HG03521 (cell line): Measurements from ENCODE around the gene ACHE.

Source experiments
- ATAC-seq: cut with Tn5 transposase; IDR thresholded peaks from one replicate; pipeline ENCODE4 v1.9.1; 2021; ENCODE audit warnings: mild to moderate bottlenecking, moderate library complexity; ENCODE audit not compliant: unreplicated experiment

ACHE gene

DNA sequence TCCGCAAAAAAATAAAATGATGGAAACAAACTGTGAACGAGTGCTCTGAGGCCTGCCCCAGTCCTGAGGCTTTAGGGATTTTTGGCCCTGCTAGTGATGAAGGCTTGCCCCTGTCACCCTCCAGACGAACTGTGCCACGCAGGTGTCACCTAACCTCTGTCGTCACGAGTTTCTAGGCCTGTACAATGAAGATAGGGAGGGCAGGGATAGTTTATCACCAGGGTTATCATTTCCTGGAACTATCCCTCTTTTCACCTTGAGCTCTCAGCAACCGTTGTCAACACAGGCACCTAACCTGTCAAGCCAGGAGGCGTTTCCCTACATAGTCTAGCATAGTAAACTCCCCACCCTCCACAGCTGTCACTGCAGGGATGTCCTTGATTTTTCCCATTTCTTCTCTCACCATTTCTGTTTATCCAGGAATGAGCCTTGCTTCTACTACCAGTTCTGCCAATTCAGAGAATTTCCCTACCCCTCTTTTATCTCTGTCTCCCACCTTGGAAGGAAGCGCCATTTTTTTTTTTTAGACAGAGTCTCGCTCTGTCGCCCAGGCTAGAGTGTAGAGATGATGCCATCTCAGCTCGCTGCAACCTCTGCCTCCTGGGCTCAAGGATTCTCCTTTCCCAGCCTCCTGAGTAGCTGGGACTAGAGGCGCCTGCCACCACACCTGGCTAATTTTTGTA is 2.2 kb upstream of the ACHE start:
- ATAC-seq, result no peak

DNA sequence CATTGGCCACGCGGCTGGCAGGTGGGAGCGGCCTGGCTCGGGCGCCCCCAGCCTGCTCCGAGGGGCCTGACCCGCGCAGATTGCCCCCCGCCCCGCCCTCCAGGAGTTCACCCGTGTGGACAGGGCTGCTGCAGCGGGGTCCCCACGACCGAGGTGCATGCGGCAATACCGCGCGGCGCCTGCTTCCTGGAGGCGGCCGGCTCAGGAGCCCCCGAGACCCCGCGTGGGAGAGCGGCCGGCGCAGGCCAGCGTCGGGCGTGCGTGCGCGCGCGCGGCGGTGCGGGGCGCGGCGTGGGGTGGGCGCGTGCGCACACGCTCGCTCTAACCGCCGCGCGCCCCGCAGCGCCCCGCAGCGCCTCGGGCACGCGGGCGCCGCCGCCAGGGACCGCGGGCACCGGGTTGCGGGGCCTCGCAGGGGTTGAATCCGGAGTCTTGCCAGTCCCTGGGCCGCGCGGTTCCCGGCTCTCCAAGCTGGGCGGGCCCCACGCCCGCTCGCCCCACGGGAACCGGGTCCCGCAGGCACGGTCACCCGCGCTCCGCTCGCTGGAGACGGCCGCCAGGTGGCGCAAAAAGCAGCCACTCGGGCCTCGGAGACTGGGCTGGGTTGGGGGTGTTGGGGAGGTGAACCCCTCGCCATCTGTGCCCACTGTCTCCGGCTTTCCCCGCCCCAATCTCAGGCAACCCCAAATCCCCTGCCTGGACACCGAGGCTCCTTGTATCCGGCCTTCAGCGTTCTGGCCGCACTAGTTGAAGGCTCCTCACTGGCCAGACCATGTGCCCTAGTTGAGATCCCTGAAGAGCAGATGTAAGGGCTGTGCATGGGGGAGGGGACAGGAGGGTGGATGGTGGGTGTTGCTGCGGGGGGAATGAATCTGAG is 1.3 kb upstream of the ACHE start:
- no peak for ATAC-seq

- ATAC-seq, result no peak
These were observed 456 bp upstream of the ACHE start for GRCh38 chr7:100895956-100896731.

- ATAC-seq, result no peak
These were observed 608 bp downstream of the ACHE start for GRCh38 chr7:100894860-100895700.

DNA sequence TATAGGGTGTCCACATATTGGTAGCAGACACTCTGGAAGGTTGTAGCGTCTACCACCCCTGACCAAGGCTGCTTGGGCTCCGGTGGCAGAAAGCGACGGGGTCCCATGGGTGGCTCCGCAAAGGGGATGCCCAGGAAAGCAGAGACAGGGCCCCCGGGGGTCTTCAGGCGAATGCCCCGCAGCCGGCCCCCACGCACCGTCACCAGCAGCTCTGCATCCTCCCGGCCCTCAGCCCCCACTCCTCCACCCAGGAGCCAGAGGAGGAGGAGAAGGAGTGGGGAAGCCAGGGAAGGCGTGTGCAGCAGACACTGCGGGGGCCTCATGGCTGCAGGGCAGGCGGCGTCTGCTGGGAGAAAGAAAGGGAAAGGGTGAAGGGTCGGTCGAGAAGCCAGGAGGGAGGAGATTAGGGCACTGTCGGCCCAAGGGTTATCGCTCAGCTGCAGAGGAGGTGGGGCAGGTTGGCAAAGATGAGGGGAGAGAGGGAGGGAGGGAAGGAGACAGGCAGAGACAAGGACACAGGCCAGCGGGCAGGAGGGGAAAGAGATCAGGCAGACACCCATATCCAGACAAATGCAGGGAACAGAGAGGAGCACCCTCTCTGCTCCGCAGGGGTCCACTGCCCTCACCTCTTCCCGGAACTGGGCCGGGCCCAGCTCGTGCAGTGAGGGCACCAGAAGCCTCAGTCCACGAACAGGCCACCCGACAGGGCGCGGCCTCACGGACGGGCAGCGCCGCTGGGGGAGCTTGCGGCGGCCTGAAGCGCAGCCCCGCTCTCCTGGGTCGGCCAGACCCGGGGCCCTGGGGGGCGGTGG is 1.6 kb downstream of the ACHE start:
- ATAC-seq, result no peak

GRCh38 chr7:100893318-100893895 is 2.3 kb downstream of the ACHE start:
- ATAC-seq, result no peak

GRCh38 chr7:100892364-100893317 is 3.0 kb downstream of the ACHE start:
- ATAC-seq, result no peak

DNA sequence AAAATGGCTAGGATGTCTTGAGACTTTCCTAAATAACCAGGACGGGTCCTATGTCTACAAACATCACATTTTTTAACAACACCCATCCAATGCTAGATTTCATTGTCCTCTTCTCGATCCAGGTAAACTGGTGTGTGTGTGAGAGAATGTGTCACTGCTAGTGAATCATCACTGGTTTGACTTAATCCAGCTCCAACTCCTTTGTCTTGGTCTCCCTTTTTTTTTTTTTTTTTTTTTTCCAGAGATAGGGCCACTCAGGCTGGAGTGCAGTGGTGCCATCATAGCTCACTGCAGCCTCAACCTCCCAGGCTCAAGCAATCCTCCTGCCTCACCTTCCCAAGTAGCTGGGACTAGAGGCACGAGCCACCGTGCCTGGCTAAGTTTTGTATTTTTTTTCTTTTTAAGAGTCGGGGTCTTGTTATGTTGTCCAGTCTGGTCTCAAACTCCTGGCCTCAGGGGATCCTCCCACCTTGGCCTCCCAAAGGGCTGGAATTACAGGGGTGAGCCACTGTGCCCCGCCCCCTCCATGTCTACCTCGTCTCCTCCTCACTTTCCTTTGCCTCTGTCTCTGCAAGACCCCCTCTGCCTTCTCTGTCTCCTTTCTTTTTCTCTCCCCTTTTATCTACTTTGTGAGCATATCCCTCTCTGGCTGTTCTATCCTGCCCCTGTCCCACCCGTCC is 4.0 kb downstream of the ACHE start:
- ATAC-seq, result no peak

- no peak for ATAC-seq
These were observed 4.8 kb downstream of the ACHE start for GRCh38 chr7:100890653-100891567.

GRCh38 chr7:100888988-100889750 is 6.5 kb downstream of the ACHE start, which contains the start of gene UFSP1:
Gene UFSP1, minus strand, starts transcription at chr7:100889715. Its CDS starts 444 bp downstream, at chr7:100889271.
- no peak for ATAC-seq

DNA sequence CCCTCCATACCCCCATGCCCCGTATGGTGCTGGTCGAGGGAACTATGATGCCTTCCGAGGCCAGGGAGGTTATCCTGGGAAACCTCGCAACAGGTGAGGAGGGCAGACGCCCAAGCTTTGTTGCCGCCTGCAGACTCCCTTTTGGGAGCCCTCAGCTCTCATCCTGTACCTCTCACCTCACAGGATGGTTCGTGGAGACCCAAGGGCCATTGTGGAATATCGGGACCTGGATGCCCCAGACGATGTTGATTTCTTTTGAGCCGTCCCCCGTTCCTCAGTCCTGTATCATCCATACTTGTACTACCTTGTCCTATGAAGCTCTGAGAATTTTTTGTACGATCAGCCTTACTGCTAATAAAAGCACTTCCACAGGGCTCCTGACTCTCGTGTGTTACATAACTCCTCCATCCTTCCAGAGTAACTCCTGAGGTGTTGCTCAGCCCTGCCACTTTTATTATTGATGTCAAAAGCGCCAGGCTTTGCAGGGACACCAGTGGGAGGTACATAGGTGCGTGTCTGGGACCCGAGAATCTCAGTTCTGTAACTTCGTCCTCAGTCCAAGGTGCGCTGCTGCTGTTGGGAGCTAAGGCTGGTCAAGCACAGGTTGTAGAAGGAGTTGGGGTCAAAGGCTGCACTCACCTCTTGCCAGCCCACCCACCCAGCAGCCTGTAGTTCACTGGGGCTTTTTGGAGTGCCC is 7.2 kb downstream of the ACHE start:
- ATAC-seq, result no peak

DNA sequence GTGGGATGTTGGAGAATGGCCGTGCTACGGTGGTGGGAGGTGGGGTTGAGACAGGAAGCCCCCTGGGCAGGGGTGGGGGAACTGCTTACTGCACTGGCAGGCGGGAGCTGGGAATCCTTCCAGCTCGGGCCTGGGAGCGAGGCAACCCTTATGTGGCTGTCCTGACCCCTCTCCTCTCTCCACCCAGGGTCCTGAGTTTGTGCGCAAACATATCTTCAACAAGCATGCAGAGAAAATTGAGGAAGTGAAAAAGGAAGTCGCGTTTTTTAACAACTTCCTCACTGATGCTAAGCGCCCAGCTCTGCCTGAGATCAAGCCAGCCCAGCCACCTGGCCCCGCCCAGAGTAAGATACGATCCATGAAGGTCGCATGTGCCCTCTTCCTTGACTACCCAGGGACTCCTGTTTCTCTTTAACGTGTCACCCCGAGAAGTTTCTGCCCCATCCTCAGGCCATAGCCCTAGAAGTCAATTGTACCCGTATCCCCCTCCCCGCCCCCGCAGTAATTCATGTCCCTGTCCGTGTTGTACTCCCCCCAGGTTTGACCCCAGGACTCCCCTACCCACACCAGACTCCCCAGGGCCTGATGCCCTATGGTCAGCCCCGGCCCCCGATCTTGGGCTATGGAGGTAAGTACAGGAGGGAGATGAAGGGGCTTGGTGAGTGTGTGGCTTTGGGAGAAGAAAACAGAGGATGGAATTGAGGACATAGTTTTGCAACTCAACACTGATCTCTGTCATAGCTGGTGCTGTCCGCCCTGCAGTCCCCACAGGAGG is 8.0 kb downstream of the ACHE start:
- ATAC-seq, result peak; percentile 30

DNA sequence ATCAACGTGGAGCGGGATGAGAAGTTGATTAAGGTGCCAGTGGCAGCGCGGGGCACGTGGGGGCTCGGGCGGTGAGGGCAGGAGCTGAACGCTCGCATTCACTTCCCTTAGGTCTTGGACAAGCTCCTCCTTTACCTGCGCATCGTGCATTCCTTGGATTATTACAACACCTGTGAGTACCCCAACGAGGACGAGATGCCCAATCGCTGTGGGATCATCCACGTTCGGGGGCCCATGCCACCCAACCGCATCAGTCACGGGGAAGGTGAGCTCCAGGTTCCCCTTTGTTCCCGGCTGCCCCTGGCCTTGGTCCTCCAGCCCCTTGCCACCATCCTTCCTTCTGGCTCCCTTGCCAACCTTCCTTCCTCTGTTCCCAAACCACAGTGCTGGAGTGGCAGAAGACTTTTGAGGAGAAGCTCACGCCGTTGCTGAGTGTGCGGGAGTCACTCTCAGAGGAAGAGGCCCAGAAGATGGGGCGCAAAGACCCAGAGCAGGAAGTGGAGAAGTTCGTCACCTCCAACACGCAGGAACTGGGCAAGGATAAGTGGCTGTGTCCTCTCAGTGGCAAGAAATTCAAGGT is 8.7 kb downstream of the ACHE start:
- ATAC-seq, result no peak
